OCI-LY1 (cell line): ENCODE data around the gene EFS.

ENCODE experiments used
- H2AFZ ChIP-seq: fragments of 200-600 bp; sonication (generic), shearing (Covaris generic); 2 replicates; pipeline ENCODE4 v1.6.0; 2014; ENCODE audit warnings: antibody characterized with exemption, mild to moderate bottlenecking, low read length
- H3F3A ChIP-seq: fragments of 200-600 bp; sonication (generic), shearing (Covaris generic); 2 replicates; pipeline ENCODE4 v1.6.0; 2014; ENCODE audit warnings: mild to moderate bottlenecking, antibody characterized with exemption, low read length, moderate library complexity; ENCODE audit not compliant: insufficient read depth
- H3K27ac ChIP-seq: fragments of 200-600 bp; sonication (generic); 2 replicates; pipeline ENCODE4 v1.5.1; 2014; ENCODE audit warnings: low read length, mixed run types, mild to moderate bottlenecking, low read depth; ENCODE audit not compliant: poor library complexity, severe bottlenecking
- H3K27me3 ChIP-seq: fragments of 200-600 bp; sonication (generic); 2 replicates; pipeline ENCODE4 v1.6.0; 2014; ENCODE audit warnings: antibody characterized with exemption, mild to moderate bottlenecking, low read length, moderate library complexity; ENCODE audit not compliant: insufficient read depth
- H3K36me3 ChIP-seq: fragments of 200-600 bp; sonication (generic); 2 replicates; pipeline ENCODE4 v1.6.1; 2014; ENCODE audit warnings: mild to moderate bottlenecking, antibody characterized with exemption, low read length, moderate library complexity, mixed read lengths; ENCODE audit not compliant: insufficient read depth
- H3K4me1 ChIP-seq: fragments of 200-600 bp; sonication (generic); 2 replicates; pipeline ENCODE4 v1.5.1; 2014; ENCODE audit warnings: mild to moderate bottlenecking, low read length, moderate library complexity; ENCODE audit not compliant: insufficient read depth, severe bottlenecking
- H3K4me2 ChIP-seq: fragments of 200-600 bp; sonication (generic), shearing (Covaris generic); 2 replicates; pipeline ENCODE4 v1.6.1; 2014; ENCODE audit warnings: low read length
- H3K4me3 ChIP-seq: fragments of 200-600 bp; sonication (generic); 2 replicates; pipeline ENCODE4 v1.5.1; 2014; ENCODE audit warnings: low read length, low read depth, mild to moderate bottlenecking, mixed read lengths; ENCODE audit not compliant: poor library complexity, severe bottlenecking
- H3K79me2 ChIP-seq: fragments of 200-600 bp; shearing (Covaris generic); 2 replicates; pipeline ENCODE4 v1.6.1; 2016; ENCODE audit warnings: mixed run types, low read length, mixed read lengths; ENCODE audit not compliant: insufficient read depth
- H3K9ac ChIP-seq: fragments of 200-600 bp; sonication (generic), shearing (Covaris generic); 2 replicates; pipeline ENCODE4 v1.6.1; 2014; ENCODE audit warnings: mild to moderate bottlenecking, low read length, mixed read lengths
- H3K9me2 ChIP-seq: fragments of 200-600 bp; sonication (generic), shearing (Covaris generic); 2 replicates; pipeline ENCODE4 v1.6.1; 2014; ENCODE audit warnings: low read depth, mild to moderate bottlenecking, low read length, mixed read lengths
- H3K9me3 ChIP-seq: fragments of 200-600 bp; shearing (Covaris generic); 2 replicates; pipeline ENCODE4 v1.6.1; 2014; ENCODE audit warnings: low read length, mixed read lengths
- H4K20me1 ChIP-seq: fragments of 200-600 bp; sonication (generic), shearing (Covaris generic); 2 replicates; pipeline ENCODE4 v1.6.0; 2016; ENCODE audit warnings: mild to moderate bottlenecking, low read length; ENCODE audit not compliant: insufficient read depth
- CTCF ChIP-seq: fragments of 200-600 bp; sonication (generic), shearing (Covaris generic); IDR thresholded peaks from 2 replicates; pipeline ENCODE4 v1.5.1; 2017; ENCODE audit warnings: mild to moderate bottlenecking, antibody characterized with exemption, low read length, moderate library complexity, mixed read lengths
- EZH2 ChIP-seq: fragments of 200-600 bp; sonication (generic), shearing (Covaris generic); IDR thresholded peaks from 2 replicates; pipeline ENCODE4 v1.8.0; 2017; ENCODE audit warnings: borderline replicate concordance, mixed run types, mild to moderate bottlenecking, antibody characterized with exemption, low read length, moderate library complexity, mixed read lengths

The EFS gene

GRCh38 chr14:23324993-23325392 lies 40.0 kb downstream of the EFS start:
- Histone ChIP-seq H3K4me3 (no peak overlapping the region), H3K27ac (no peak overlapping the region)

GRCh38 chr14:23324455-23324846 lies 40.5 kb downstream of the EFS start:
- no peak overlapping the region for H3K9ac ChIP-seq
- H3K4me2 ChIP-seq, result no peak overlapping the region
- H3K4me3 ChIP-seq, result no peak overlapping the region
- no peaks in the 10 kb centered on the region for H3K9me3 ChIP-seq
- TF ChIP-seq CTCF (no peak), EZH2 (no peak)
- peaks cover 22% of the 10 kb centered on the region for H3K4me1 ChIP-seq
- H3K36me3 ChIP-seq, result peaks cover 41% of the 10 kb centered on the region
- no peak overlapping the region for H2AFZ ChIP-seq
- peaks cover 12% of the 10 kb centered on the region for H3K79me2 ChIP-seq
- no peaks in the 10 kb centered on the region for H3F3A ChIP-seq
- H3K27ac ChIP-seq, result no peak overlapping the region
- no peaks in the 10 kb centered on the region for H3K27me3 ChIP-seq
- no peaks in the 10 kb centered on the region for H3K9me2 ChIP-seq
- H4K20me1 ChIP-seq, result no peaks in the 10 kb centered on the region

More at GRCh38 chr14:23324993-23325392, 40.0 kb downstream of the EFS start:
- Histone ChIP-seq H3K4me2 (no peak overlapping the region), H3K27me3 (no peaks in the 10 kb centered on the region), H4K20me1 (no peaks in the 10 kb centered on the region), H3K36me3 (peaks cover 41% of the 10 kb centered on the region), H3K9ac (no peak overlapping the region), H2AFZ (no peak overlapping the region), H3K79me2 (peaks cover 12% of the 10 kb centered on the region), H3K9me3 (no peaks in the 10 kb centered on the region), H3K9me2 (no peaks in the 10 kb centered on the region), H3K4me1 (peaks cover 20% of the 10 kb centered on the region), H3F3A (no peaks in the 10 kb centered on the region)
- TF ChIP-seq EZH2 (no peak), CTCF (no peak)

- H3K4me3 ChIP-seq, result no peak overlapping the region
- H3K27ac ChIP-seq, result no peak overlapping the region
- H3K79me2 ChIP-seq, result peaks cover 12% of the 10 kb centered on the region
- peaks cover 41% of the 10 kb centered on the region for H3K36me3 ChIP-seq
- no peak overlapping the region for H3K9ac ChIP-seq
- H3K9me3 ChIP-seq, result no peaks in the 10 kb centered on the region
- TF ChIP-seq CTCF, result no peak
- TF ChIP-seq EZH2, result no peak
- no peaks in the 10 kb centered on the region for H3F3A ChIP-seq
- no peaks in the 10 kb centered on the region for H3K9me2 ChIP-seq
- H3K4me1 ChIP-seq, result peaks cover 22% of the 10 kb centered on the region
- no peaks in the 10 kb centered on the region for H4K20me1 ChIP-seq
- H3K27me3 ChIP-seq, result no peaks in the 10 kb centered on the region
- no peak overlapping the region for H3K4me2 ChIP-seq
- no peak overlapping the region for H2AFZ ChIP-seq
These were observed 41.0 kb downstream of the EFS start for GRCh38 chr14:23323838-23324454.
